HepG2 (cell line): ENCODE data around the gene OSM. TPM values are rescaled to one million over a fixed set of nuclear protein-coding genes. Genes with fewer than 3 reads are reported as not detected.

Source experiments
- FOXO1 ChIP-seq: sonication (generic); formaldehyde crosslinking; IDR thresholded peaks from 2 replicates; pipeline ENCODE4 v1.4.0; 2020; ENCODE audit warnings: missing genetic modification reagents
- KDM2A ChIP-seq: sonication (generic); formaldehyde crosslinking; IDR thresholded peaks from 2 replicates; pipeline ENCODE4 v1.4.0; 2020; ENCODE audit warnings: low read depth, missing genetic modification reagents, borderline replicate concordance
- MAZ ChIP-seq, 2 experiments: sonication (generic) in 1 of 2; formaldehyde crosslinking in 1 of 2; IDR thresholded peaks; 2 replicates each; pipeline versions ENCODE4 v1.5.0 to v1.6.1; 2012 to 2020; ENCODE audit warnings: low read depth in 2 of 2, mild to moderate bottlenecking in 2 of 2, borderline replicate concordance in 1 of 2, improper control_type of control experiment in 1 of 2, low read length in 1 of 2, missing genetic modification reagents in 1 of 2, moderate library complexity in 1 of 2
- MED8 ChIP-seq: sonication (generic); formaldehyde crosslinking; IDR thresholded peaks from 2 replicates; pipeline ENCODE4 v1.8.1; 2023; ENCODE audit warnings: mild to moderate bottlenecking, missing genetic modification reagents; ENCODE audit not compliant: insufficient replicate concordance
- MEF2D ChIP-seq: sonication (generic); formaldehyde crosslinking; IDR thresholded peaks from 2 replicates; pipeline ENCODE4 v1.5.1; 2020; ENCODE audit warnings: mild to moderate bottlenecking, missing genetic modification reagents
- NFIB ChIP-seq: sonication (generic); formaldehyde crosslinking; IDR thresholded peaks from 2 replicates; pipeline ENCODE4 v1.9.0; 2021; ENCODE audit warnings: missing genetic modification reagents, mild to moderate bottlenecking, borderline replicate concordance
- NFYB ChIP-seq: sonication (generic); formaldehyde crosslinking; IDR thresholded peaks from 2 replicates; pipeline ENCODE4 v1.4.0; 2020; ENCODE audit warnings: missing genetic modification reagents
- NR3C1 ChIP-seq: sonication (generic); formaldehyde crosslinking; IDR thresholded peaks from 2 replicates; pipeline ENCODE4 v1.4.0; 2020; ENCODE audit warnings: missing genetic modification reagents
- PLRG1 ChIP-seq: fragments of 450-650 bp; conservative IDR thresholded peaks from 2 replicates; pipeline ENCODE4 v1.6.1; 2016
- PRPF4 ChIP-seq: fragments of 200-400 bp; formaldehyde crosslinking; IDR thresholded peaks from 2 replicates; pipeline ENCODE4 v1.6.1; 2016; ENCODE audit warnings: low read length, low read depth; ENCODE audit not compliant: poor library complexity, severe bottlenecking
- RAD51 ChIP-seq: fragments of 450-650 bp; IDR thresholded peaks from 2 replicates; pipeline ENCODE4 v1.6.1; 2016; ENCODE audit warnings: borderline replicate concordance
- SOX6 ChIP-seq, 2 experiments: fragments of 450-650 bp in 1 of 2; sonication (generic) in 1 of 2; formaldehyde crosslinking in 1 of 2; IDR thresholded peaks; 2 replicates each; pipeline versions ENCODE4 v1.4.0 to v1.6.1; 2017 to 2020; ENCODE audit warnings: antibody characterized with exemption in 1 of 2, mild to moderate bottlenecking in 1 of 2, missing genetic modification reagents in 1 of 2
- ZBTB4 ChIP-seq: sonication (generic); formaldehyde crosslinking; IDR thresholded peaks from 2 replicates; pipeline ENCODE4 v1.4.0; 2020; ENCODE audit warnings: missing genetic modification reagents, mild to moderate bottlenecking, borderline replicate concordance
- ZFP91 ChIP-seq: sonication (generic); formaldehyde crosslinking; IDR thresholded peaks from 2 replicates; pipeline ENCODE4 v1.9.0; 2022; ENCODE audit warnings: missing genetic modification reagents, mild to moderate bottlenecking, borderline replicate concordance
- ZNF124 ChIP-seq: sonication (generic); formaldehyde crosslinking; IDR thresholded peaks from 2 replicates; pipeline ENCODE4 v1.4.0; 2020; ENCODE audit warnings: missing genetic modification reagents
- ZNF687 ChIP-seq: sonication (generic); formaldehyde crosslinking; IDR thresholded peaks from 2 replicates; pipeline ENCODE4 v1.5.1; 2020; ENCODE audit warnings: mild to moderate bottlenecking, missing genetic modification reagents, moderate library complexity
- ZNF704 ChIP-seq: sonication (generic); formaldehyde crosslinking; IDR thresholded peaks from 2 replicates; pipeline ENCODE4 v1.8.1; 2023; ENCODE audit warnings: mild to moderate bottlenecking, inconsistent platforms, moderate library complexity, missing genetic modification reagents, borderline replicate concordance
- polyA plus RNA-seq, 8 experiments: library from polyadenylated mRNA; depleted of rRNA in 3 of 8; stranded (reverse) in 7 of 8; unstranded in 1 of 8; fragments of >200 nt; fragmentation: Illumina TruSeq in 4 of 8; extraction: Trizol in 4 of 8; gene quantifications; 2 replicates each; pipeline versions ENCODE4 v1.2.1 to v1.2.3, GENCODE V29; 2011 to 2016; ENCODE audit warnings: low read depth in 4 of 8, missing spikeins in 1 of 8, mixed read lengths in 1 of 8; ENCODE audit not compliant: insufficient read depth in 1 of 8
- total RNA-seq, 5 experiments: library from RNA; depleted of rRNA; stranded (reverse); fragments of >200 nt; fragmentation: Illumina TruSeq; extraction: Trizol; gene quantifications; 2 replicates each; pipeline ENCODE4 v1.2.3, GENCODE V29; 2016; ENCODE audit warnings: low read depth in 1 of 5

Gene OSM
- total and polyA plus RNA-seq, 2 of the 13 experiments (the other 11 are each of a cell fraction or from before 2014, with no cell fraction given): not detected

DNA sequence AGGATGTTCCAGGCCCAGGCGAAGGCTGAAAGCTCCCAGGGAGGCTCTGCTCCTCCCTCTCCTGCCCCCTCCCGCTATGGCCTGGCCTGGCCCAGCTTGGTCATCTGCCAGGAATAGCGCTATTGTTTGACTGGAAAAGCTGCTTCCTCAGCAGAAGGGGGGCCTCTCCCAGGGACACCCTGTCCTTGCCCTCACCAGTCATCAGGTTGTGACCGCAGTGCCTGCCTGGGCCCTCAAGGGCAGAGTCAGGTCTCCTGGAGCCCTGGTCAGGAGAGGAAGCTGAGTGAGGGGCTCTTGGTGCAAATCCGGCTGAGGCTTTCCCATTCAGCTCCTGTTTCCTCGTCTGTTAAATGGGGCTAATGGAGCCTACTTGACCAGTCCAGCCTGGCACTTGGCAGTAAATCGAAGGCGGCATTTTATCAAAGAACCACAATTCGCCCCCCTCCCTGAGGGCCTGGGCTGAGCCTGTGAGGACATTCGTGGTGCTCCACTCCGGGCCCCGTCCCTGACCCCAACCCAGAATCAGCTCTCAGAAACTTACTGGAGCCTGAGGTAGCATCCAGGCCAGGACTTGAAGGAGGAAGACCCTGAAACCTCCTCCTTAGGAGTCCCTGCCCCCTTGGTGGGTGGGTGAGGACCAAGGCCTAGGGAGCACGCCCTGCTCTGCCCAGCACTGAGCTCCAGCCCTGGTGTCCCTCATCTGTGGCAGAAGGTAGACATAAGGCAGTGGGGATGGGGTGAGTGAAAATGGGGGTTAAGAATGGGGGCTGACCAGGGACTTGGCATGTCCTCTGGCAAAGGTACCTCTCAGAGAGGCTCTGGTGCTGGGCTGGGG is 24.6 kb upstream of the OSM start (continued):
- TF ChIP-seq ZNF687 (CRISPR knock-in tag) (peak; percentile 38; the same call in 1 of the 2 replicates), NR3C1 (CRISPR knock-in tag) (no peak), RAD51 (no peak), PLRG1 (no peak), MED8 (no peak), NFIB (CRISPR knock-in tag) (no peak), MAZ (IDR thresholded peaks at IDR 0.05; ENCODE audit: borderline replicate concordance, low read depth, low read length) (no peak), MAZ (CRISPR knock-in tag; IDR thresholded peaks at IDR 0.05; ENCODE audit: low read depth) (peak; percentile 39; the same call in 1 of the 2 replicates), ZNF704 (no peak), FOXO1 (CRISPR knock-in tag) (no peak), PRPF4 (no peak), ZBTB4 (CRISPR knock-in tag) (0 out of 2 replicates have a peak, but pooled peaks have one; percentile 33), ZNF124 (CRISPR knock-in tag) (no peak), MEF2D (CRISPR knock-in tag) (no peak), ZFP91 (CRISPR knock-in tag) (0 out of 2 replicates have a peak, but pooled peaks have one; percentile 26), SOX6 (IDR thresholded peaks at IDR 0.05) (no peak), SOX6 (CRISPR knock-in tag; IDR thresholded peaks at IDR 0.05) (peak; percentile 65), NFYB (no peak), KDM2A (CRISPR knock-in tag) (0 out of 2 replicates have a peak, but pooled peaks have one; percentile 30)
